Breast epithelium (tissue), 3 donors: ENCODE measurements around the gene PSD.

Source experiments
- CTCF ChIP-seq, 3 donors: fragments of 450-650 bp; IDR thresholded peaks; one replicate each; pipeline ENCODE4 v1.5.1; 2016 to 2017; ENCODE audit warnings: antibody characterized with exemption in 3 of 3, mild to moderate bottlenecking in 3 of 3, moderate library complexity in 3 of 3
- POLR2A ChIP-seq: fragments of 450-650 bp; IDR thresholded peaks from one replicate; pipeline ENCODE4 v1.6.1; 2016; ENCODE audit warnings: antibody characterized with exemption, mild to moderate bottlenecking, moderate library complexity
- POLR2AphosphoS5 ChIP-seq, 3 donors: sonication (generic); formaldehyde crosslinking; IDR thresholded peaks; one replicate each; pipeline ENCODE4 v1.6.1; 2017; ENCODE audit warnings: antibody characterized with exemption in 3 of 3

DNA sequence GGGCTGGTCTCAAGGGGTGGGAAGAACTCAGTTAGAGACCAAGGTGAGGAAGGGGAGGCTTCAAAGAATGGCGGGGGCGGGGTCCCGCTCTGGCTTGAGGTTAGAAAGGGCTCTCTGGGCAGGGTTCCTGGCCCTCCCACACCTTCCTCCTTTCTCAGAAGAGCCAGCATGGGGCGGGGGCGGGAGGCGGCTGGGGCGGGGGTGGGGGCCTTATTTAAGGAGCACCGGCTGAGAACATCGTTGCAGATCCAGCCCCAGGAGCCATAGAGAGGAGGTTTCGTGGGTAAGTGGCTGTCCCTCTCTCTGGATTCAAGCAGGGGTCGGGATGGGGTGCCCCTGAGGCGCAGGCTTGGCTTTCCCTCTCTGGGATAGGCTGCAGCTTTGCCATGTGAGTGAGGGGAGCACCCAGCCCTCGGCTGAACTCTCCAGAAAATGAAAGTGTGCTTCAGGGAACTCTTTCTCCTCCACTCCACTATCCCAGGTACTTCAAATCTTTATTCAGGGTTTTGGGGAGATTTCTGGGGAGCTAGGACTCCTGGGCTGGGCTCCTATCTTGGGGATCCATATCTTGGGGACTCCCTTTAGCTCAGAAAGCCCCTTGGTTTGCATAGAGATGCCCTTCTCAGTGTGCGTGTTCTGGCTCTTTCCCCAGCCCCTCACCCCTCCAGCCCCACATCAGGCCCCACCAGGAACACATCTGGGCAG is 17.1 kb upstream of the PSD start:
- no peak for TF ChIP-seq CTCF (IDR thresholded peaks at IDR 0.05)
- no peak for TF ChIP-seq POLR2A
- no peak for TF ChIP-seq POLR2AphosphoS5 (IDR thresholded peaks at IDR 0.05)
